Large intestine (tissue), 3 donors: ENCODE results near the gene PKHD1. TPM values are rescaled to one million over a fixed set of nuclear protein-coding genes. Genes with fewer than 3 reads are reported as not detected.
A peak's percentile ranks its signal among the peaks of the same experiment; 100 is the strongest.

Source experiments
- DNase-seq, 2 donors: peaks; one replicate each; pipeline versions ENCODE4 v3.0.0 to v3.0.0-alpha.2; 2013
- H3K27ac ChIP-seq: one replicate; pipeline ENCODE4 v1.5.1; 2013; ENCODE audit warnings: low read length
- H3K27me3 ChIP-seq: 2 replicates; pipeline ENCODE4 v1.6.1; 2013; ENCODE audit warnings: low read length; ENCODE audit not compliant: control insufficient read depth, insufficient read depth
- H3K36me3 ChIP-seq: 2 replicates; pipeline ENCODE4 v1.6.1; 2013; ENCODE audit warnings: low read length; ENCODE audit not compliant: control insufficient read depth, insufficient read depth
- H3K4me1 ChIP-seq: one replicate; pipeline ENCODE4 v1.6.1; 2013; ENCODE audit warnings: low read length; ENCODE audit not compliant: control insufficient read depth, insufficient read depth
- H3K4me3 ChIP-seq: one replicate; pipeline ENCODE4 v1.5.1; 2013; ENCODE audit warnings: low read length
- H3K9me3 ChIP-seq: one replicate; pipeline ENCODE4 v1.6.1; 2013; ENCODE audit warnings: mild to moderate bottlenecking, low read depth, low read length, moderate library complexity; ENCODE audit not compliant: control insufficient read depth
- WGBS: methylation state at CpG from one replicate; pipeline ENCODE4 v1.1.5; 2013; ENCODE audit warnings: low lambda C conversion rate; ENCODE audit not compliant: insufficient coverage; 5-methylcytosine and 5-hydroxymethylcytosine counted together
- polyA plus RNA-seq: library from polyadenylated mRNA; unstranded; fragments of 120-200 nt; gene quantifications from one replicate; pipeline ENCODE4 v1.2.1, GENCODE V29; 2013

Gene PKHD1
- polyA plus RNA-seq, 1 donor, result 0.36 TPM

GRCh38 chr6:52125139-52125538 is 37.7 kb upstream of the PKHD1 start:
- no peak overlapping the region for H3K4me3 ChIP-seq
- H3K36me3 ChIP-seq, result no peaks in the 10 kb centered on the region
- WGBS, result 83% methylated on average over 1 of the region's 3 CpGs
- H3K27ac ChIP-seq, result peak overlapping the region; percentile 32
- no peaks in the 10 kb centered on the region for H3K9me3 ChIP-seq
- DNase-seq, result peak in 1 of 2 donors; percentile 35
- H3K27me3 ChIP-seq, result no peaks in the 10 kb centered on the region
- H3K4me1 ChIP-seq, result peaks cover 19% of the 10 kb centered on the region

- Histone ChIP-seq H3K4me1 (peaks cover 19% of the 10 kb centered on the region), H3K27me3 (no peaks in the 10 kb centered on the region), H3K4me3 (no peak overlapping the region), H3K36me3 (no peaks in the 10 kb centered on the region), H3K9me3 (peaks cover 3% of the 10 kb centered on the region), H3K27ac (peak overlapping the region; percentile 32)
- no CpG with 5 or more reads among the region's 3 CpGs for WGBS
- peak in 1 of 2 donors; percentile 33 for DNase-seq
These were observed 37.0 kb upstream of the PKHD1 start for GRCh38 chr6:52124126-52125121.

- Histone ChIP-seq H3K9me3 (peaks cover 5% of the 10 kb centered on the region), H3K36me3 (no peaks in the 10 kb centered on the region), H3K4me3 (no peak overlapping the region), H3K4me1 (peaks cover 19% of the 10 kb centered on the region), H3K27ac (no peak overlapping the region), H3K27me3 (no peaks in the 10 kb centered on the region)
- WGBS, result no CpG with 5 or more reads among the region's 1 CpG
- DNase-seq, result no peak
These were observed 35.8 kb upstream of the PKHD1 start for GRCh38 chr6:52123251-52123650.

GRCh38 chr6:52117352-52117751 is 29.9 kb upstream of the PKHD1 start:
- no peak for DNase-seq
- Histone ChIP-seq H3K4me3 (no peak overlapping the region), H3K4me1 (peaks cover 15% of the 10 kb centered on the region), H3K9me3 (peaks cover 5% of the 10 kb centered on the region), H3K36me3 (no peaks in the 10 kb centered on the region), H3K27ac (no peak overlapping the region), H3K27me3 (no peaks in the 10 kb centered on the region)
- no CpG with 5 or more reads among the region's 1 CpG for WGBS

- Histone ChIP-seq H3K36me3 (no peaks in the 10 kb centered on the region), H3K4me1 (peaks cover 15% of the 10 kb centered on the region), H3K9me3 (peaks cover 5% of the 10 kb centered on the region), H3K27me3 (no peaks in the 10 kb centered on the region), H3K27ac (peak overlapping the region; percentile 38), H3K4me3 (no peak overlapping the region)
- no peak for DNase-seq
These were observed 29.2 kb upstream of the PKHD1 start for GRCh38 chr6:52116605-52116948.

GRCh38 chr6:52115891-52116604 is 28.6 kb upstream of the PKHD1 start:
- H3K4me1 ChIP-seq, result peaks cover 15% of the 10 kb centered on the region
- peak; percentile 61 to 82 for DNase-seq
- H3K9me3 ChIP-seq, result peaks cover 5% of the 10 kb centered on the region
- no peak overlapping the region for H3K4me3 ChIP-seq
- no peaks in the 10 kb centered on the region for H3K27me3 ChIP-seq
- peak overlapping the region; percentile 38 for H3K27ac ChIP-seq
- 23% methylated on average over 2 of the region's 3 CpGs for WGBS
- no peaks in the 10 kb centered on the region for H3K36me3 ChIP-seq

GRCh38 chr6:52115145-52115741 is 27.8 kb upstream of the PKHD1 start:
- peaks cover 15% of the 10 kb centered on the region for H3K4me1 ChIP-seq
- no CpG with 5 or more reads among the region's 3 CpGs for whole genome bisulfite sequencing

GRCh38 chr6:52109171-52109571 is 21.8 kb upstream of the PKHD1 start:
- 0% methylated on average over 1 of the region's 2 CpGs for WGBS
- Histone ChIP-seq H3K27ac (no peak overlapping the region), H3K36me3 (no peaks in the 10 kb centered on the region), H3K27me3 (no peaks in the 10 kb centered on the region), H3K4me1 (no peaks in the 10 kb centered on the region), H3K4me3 (no peak overlapping the region), H3K9me3 (no peaks in the 10 kb centered on the region)
- DNase-seq, result peak; percentile 26 to 50

More at GRCh38 chr6:52115145-52115741, 27.8 kb upstream of the PKHD1 start:
- Histone ChIP-seq H3K4me3 (no peak overlapping the region), H3K36me3 (no peaks in the 10 kb centered on the region), H3K27ac (no peak overlapping the region), H3K9me3 (peaks cover 5% of the 10 kb centered on the region), H3K27me3 (no peaks in the 10 kb centered on the region)
- no peak for DNase-seq

GRCh38 chr6:52108128-52108527 is 20.7 kb upstream of the PKHD1 start:
- H3K4me3 ChIP-seq, result no peak overlapping the region
- WGBS, result no CpG with 5 or more reads among the region's 4 CpGs

GRCh38 chr6:52106994-52107393 is 19.6 kb upstream of the PKHD1 start:
- Histone ChIP-seq H3K9me3 (no peaks in the 10 kb centered on the region), H3K27me3 (no peaks in the 10 kb centered on the region), H3K27ac (no peak overlapping the region)

More at GRCh38 chr6:52108128-52108527, 20.7 kb upstream of the PKHD1 start:
- H3K27ac ChIP-seq, result no peak overlapping the region
- no peaks in the 10 kb centered on the region for H3K36me3 ChIP-seq
- no peaks in the 10 kb centered on the region for H3K27me3 ChIP-seq
- no peak for DNase-seq
- no peaks in the 10 kb centered on the region for H3K4me1 ChIP-seq
- H3K9me3 ChIP-seq, result no peaks in the 10 kb centered on the region

More at GRCh38 chr6:52106994-52107393, 19.6 kb upstream of the PKHD1 start:
- DNase-seq, result no peak
- peaks cover 8% of the 10 kb centered on the region for H3K4me1 ChIP-seq
- no peak overlapping the region for H3K4me3 ChIP-seq
- H3K36me3 ChIP-seq, result no peaks in the 10 kb centered on the region
